ENCODE measurements around the gene HAAO.

DNA sequence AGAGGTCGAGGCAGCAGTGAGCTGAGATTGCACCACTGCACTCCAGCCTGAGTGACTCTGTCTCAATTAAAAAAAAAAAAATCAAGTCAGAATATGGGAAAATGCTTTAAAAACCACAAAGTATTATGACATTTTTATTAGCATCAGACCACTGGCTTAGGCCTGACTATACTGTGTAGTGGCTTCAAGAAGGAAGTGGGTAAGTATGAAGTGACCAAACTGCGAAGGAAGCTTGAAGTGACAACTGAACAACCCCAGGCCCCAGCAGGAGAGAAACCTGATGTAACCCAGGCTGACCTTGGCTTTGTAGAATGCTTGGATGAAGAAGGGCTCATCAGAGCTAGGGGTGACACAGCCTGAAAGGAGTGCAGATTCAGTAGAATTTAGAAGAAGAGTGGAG lies 21.4 kb upstream of the HAAO start:
- TF ChIP-seq YY1 (IDR thresholded peaks at IDR 0.05; ENCODE audit: low read depth) (no peak), TAF1 (IDR thresholded peaks at IDR 0.05; ENCODE audit: low read depth) (no peak), REST (IDR thresholded peaks at IDR 0.05; ENCODE audit: low read depth) (no peak), MAX (IDR thresholded peaks at IDR 0.05) (no peak), USF1 (IDR thresholded peaks at IDR 0.05) (no peak), NFIC (IDR thresholded peaks at IDR 0.05) (no peak), CEBPB (IDR thresholded peaks at IDR 0.05) (no peak), TCF12 (IDR thresholded peaks at IDR 0.05; ENCODE audit: low read depth) (no peak), CREB1 (IDR thresholded peaks at IDR 0.05; ENCODE audit: low read depth) (no peak), EP300 (IDR thresholded peaks at IDR 0.05; ENCODE audit: borderline replicate concordance) (no peak), EGR1 (IDR thresholded peaks at IDR 0.05) (no peak), RAD21 (IDR thresholded peaks at IDR 0.05; ENCODE audit: low read depth) (no peak), ZBTB7A (IDR thresholded peaks at IDR 0.05; ENCODE audit: low read depth) (no peak), TEAD4 (IDR thresholded peaks at IDR 0.05) (no peak)
